Measurements from ENCODE around the gene ANO4.

Gene ANO4

GRCh38 chr12:101009274-101009673, 214.7 kb downstream of the ANO4 start:
- no peaks in the 10 kb centered on the region for H3K36me3 ChIP-seq (ENCODE audit: control insufficient read depth in 2 of 2, insufficient read depth in 2 of 2, low read length in 2 of 2)
- H3K4me1 ChIP-seq (ENCODE audit: control insufficient read depth, insufficient read depth, low read length), result no peaks in the 10 kb centered on the region
- H3K27me3 ChIP-seq (ENCODE audit: control insufficient read depth in 1 of 2, insufficient read depth in 2 of 2, low read length in 2 of 2), result no peaks in the 10 kb centered on the region
- no peak overlapping the region for H3K4me3 ChIP-seq (ENCODE audit: low read length in 2 of 2)
- H3K9ac ChIP-seq (ENCODE audit: low read length in 2 of 2), result no peak overlapping the region
- H3K9me3 ChIP-seq (ENCODE audit: control insufficient read depth in 2 of 2, low read length in 2 of 2), result peaks cover 0 to 5% of the 10 kb centered on the region in 2 donors
- H3K27ac ChIP-seq (ENCODE audit: low read length), result no peak overlapping the region

GRCh38 chr12:101010896-101011295, 216.3 kb downstream of the ANO4 start:
- no peaks in the 10 kb centered on the region for H3K4me1 ChIP-seq (ENCODE audit: control insufficient read depth, insufficient read depth, low read length)
- no peak overlapping the region for H3K27ac ChIP-seq (ENCODE audit: low read length)
- H3K9ac ChIP-seq (ENCODE audit: low read length in 2 of 2), result no peak overlapping the region
- no peaks in the 10 kb centered on the region for H3K27me3 ChIP-seq (ENCODE audit: control insufficient read depth in 1 of 2, insufficient read depth in 2 of 2, low read length in 2 of 2)
- peaks cover 0 to 5% of the 10 kb centered on the region in 2 donors for H3K9me3 ChIP-seq (ENCODE audit: control insufficient read depth in 2 of 2, low read length in 2 of 2)
- no peaks in the 10 kb centered on the region for H3K36me3 ChIP-seq (ENCODE audit: control insufficient read depth in 2 of 2, insufficient read depth in 2 of 2, low read length in 2 of 2)
- no peak overlapping the region for H3K4me3 ChIP-seq (ENCODE audit: low read length in 2 of 2)

- H3K4me1 ChIP-seq (ENCODE audit: control insufficient read depth, insufficient read depth, low read length), result no peaks in the 10 kb centered on the region
- no peaks in the 10 kb centered on the region for H3K36me3 ChIP-seq (ENCODE audit: control insufficient read depth in 2 of 2, insufficient read depth in 2 of 2, low read length in 2 of 2)
- no peak overlapping the region for H3K27ac ChIP-seq (ENCODE audit: low read length)
- H3K4me3 ChIP-seq (ENCODE audit: low read length in 2 of 2), result no peak overlapping the region
- H3K9ac ChIP-seq (ENCODE audit: low read length in 2 of 2), result no peak overlapping the region
- H3K27me3 ChIP-seq (ENCODE audit: control insufficient read depth in 1 of 2, insufficient read depth in 2 of 2, low read length in 2 of 2), result no peaks in the 10 kb centered on the region
- H3K9me3 ChIP-seq (ENCODE audit: control insufficient read depth in 2 of 2, low read length in 2 of 2), result peaks cover 1 to 9% of the 10 kb centered on the region in 2 donors
Measured at GRCh38 chr12:101013993-101014392, 219.4 kb downstream of the ANO4 start.

GRCh38 chr12:101015044-101015443, 220.5 kb downstream of the ANO4 start:
- Histone ChIP-seq H3K9ac (ENCODE audit: low read length in 2 of 2) (no peak overlapping the region), H3K4me1 (ENCODE audit: control insufficient read depth, insufficient read depth, low read length) (no peaks in the 10 kb centered on the region), H3K27ac (ENCODE audit: low read length) (no peak overlapping the region), H3K27me3 (ENCODE audit: control insufficient read depth in 1 of 2, insufficient read depth in 2 of 2, low read length in 2 of 2) (no peaks in the 10 kb centered on the region), H3K36me3 (ENCODE audit: control insufficient read depth in 2 of 2, insufficient read depth in 2 of 2, low read length in 2 of 2) (no peaks in the 10 kb centered on the region), H3K4me3 (ENCODE audit: low read length in 2 of 2) (no peak overlapping the region), H3K9me3 (ENCODE audit: control insufficient read depth in 2 of 2, low read length in 2 of 2) (peaks cover 5 to 9% of the 10 kb centered on the region in 2 donors)

- no peak overlapping the region for H3K4me3 ChIP-seq (ENCODE audit: low read length in 2 of 2)
- no peak overlapping the region for H3K27ac ChIP-seq (ENCODE audit: low read length)
- H3K27me3 ChIP-seq (ENCODE audit: control insufficient read depth in 1 of 2, insufficient read depth in 2 of 2, low read length in 2 of 2), result no peaks in the 10 kb centered on the region
- H3K9ac ChIP-seq (ENCODE audit: low read length in 2 of 2), result no peak overlapping the region
- H3K4me1 ChIP-seq (ENCODE audit: control insufficient read depth, insufficient read depth, low read length), result no peaks in the 10 kb centered on the region
- H3K36me3 ChIP-seq (ENCODE audit: control insufficient read depth in 2 of 2, insufficient read depth in 2 of 2, low read length in 2 of 2), result no peaks in the 10 kb centered on the region
- peaks cover 5 to 7% of the 10 kb centered on the region in 2 donors for H3K9me3 ChIP-seq (ENCODE audit: control insufficient read depth in 2 of 2, low read length in 2 of 2)
Measured at GRCh38 chr12:101018540-101018939, 224.0 kb downstream of the ANO4 start.

GRCh38 chr12:101019201-101019600, 224.6 kb downstream of the ANO4 start:
- Histone ChIP-seq H3K9ac (ENCODE audit: low read length in 2 of 2) (no peak overlapping the region), H3K4me3 (ENCODE audit: low read length in 2 of 2) (no peak overlapping the region), H3K27me3 (ENCODE audit: control insufficient read depth in 1 of 2, insufficient read depth in 2 of 2, low read length in 2 of 2) (no peaks in the 10 kb centered on the region), H3K4me1 (ENCODE audit: control insufficient read depth, insufficient read depth, low read length) (no peaks in the 10 kb centered on the region), H3K27ac (ENCODE audit: low read length) (no peak overlapping the region), H3K9me3 (ENCODE audit: control insufficient read depth in 2 of 2, low read length in 2 of 2) (peaks cover 5 to 7% of the 10 kb centered on the region in 2 donors), H3K36me3 (ENCODE audit: control insufficient read depth in 2 of 2, insufficient read depth in 2 of 2, low read length in 2 of 2) (no peaks in the 10 kb centered on the region)

- no peaks in the 10 kb centered on the region for H3K27me3 ChIP-seq (ENCODE audit: control insufficient read depth in 1 of 2, insufficient read depth in 2 of 2, low read length in 2 of 2)
- no peak overlapping the region for H3K4me3 ChIP-seq (ENCODE audit: low read length in 2 of 2)
- H3K9ac ChIP-seq (ENCODE audit: low read length in 2 of 2), result no peak overlapping the region
- H3K4me1 ChIP-seq (ENCODE audit: control insufficient read depth, insufficient read depth, low read length), result no peaks in the 10 kb centered on the region
- H3K9me3 ChIP-seq (ENCODE audit: control insufficient read depth in 2 of 2, low read length in 2 of 2), result peaks cover 5 to 7% of the 10 kb centered on the region in 2 donors
- no peaks in the 10 kb centered on the region for H3K36me3 ChIP-seq (ENCODE audit: control insufficient read depth in 2 of 2, insufficient read depth in 2 of 2, low read length in 2 of 2)
- no peak overlapping the region for H3K27ac ChIP-seq (ENCODE audit: low read length)
Measured at GRCh38 chr12:101019667-101020066, 225.1 kb downstream of the ANO4 start.

- Histone ChIP-seq H3K4me3 (ENCODE audit: low read length in 2 of 2) (no peak overlapping the region), H3K9me3 (ENCODE audit: control insufficient read depth in 2 of 2, low read length in 2 of 2) (peaks cover 5 to 7% of the 10 kb centered on the region in 2 donors), H3K27me3 (ENCODE audit: control insufficient read depth in 1 of 2, insufficient read depth in 2 of 2, low read length in 2 of 2) (no peaks in the 10 kb centered on the region), H3K36me3 (ENCODE audit: control insufficient read depth in 2 of 2, insufficient read depth in 2 of 2, low read length in 2 of 2) (no peaks in the 10 kb centered on the region), H3K27ac (ENCODE audit: low read length) (no peak overlapping the region), H3K9ac (ENCODE audit: low read length in 2 of 2) (no peak overlapping the region), H3K4me1 (ENCODE audit: control insufficient read depth, insufficient read depth, low read length) (no peaks in the 10 kb centered on the region)
Measured at GRCh38 chr12:101021442-101021841, 226.9 kb downstream of the ANO4 start.

GRCh38 chr12:101021911-101022388, 227.4 kb downstream of the ANO4 start:
- H3K4me3 ChIP-seq (ENCODE audit: low read length in 2 of 2), result no peak overlapping the region
- H3K9ac ChIP-seq (ENCODE audit: low read length in 2 of 2), result no peak overlapping the region
- H3K4me1 ChIP-seq (ENCODE audit: control insufficient read depth, insufficient read depth, low read length), result no peaks in the 10 kb centered on the region
- no peak overlapping the region for H3K27ac ChIP-seq (ENCODE audit: low read length)
- H3K27me3 ChIP-seq (ENCODE audit: control insufficient read depth in 1 of 2, insufficient read depth in 2 of 2, low read length in 2 of 2), result no peaks in the 10 kb centered on the region
- H3K9me3 ChIP-seq (ENCODE audit: control insufficient read depth in 2 of 2, low read length in 2 of 2), result peaks cover 5% of the 10 kb centered on the region in 2 donors
- no peaks in the 10 kb centered on the region for H3K36me3 ChIP-seq (ENCODE audit: control insufficient read depth in 2 of 2, insufficient read depth in 2 of 2, low read length in 2 of 2)

GRCh38 chr12:101027200-101027599, 232.6 kb downstream of the ANO4 start:
- Histone ChIP-seq H3K4me1 (ENCODE audit: control insufficient read depth, insufficient read depth, low read length) (no peaks in the 10 kb centered on the region), H3K36me3 (ENCODE audit: control insufficient read depth in 2 of 2, insufficient read depth in 2 of 2, low read length in 2 of 2) (no peaks in the 10 kb centered on the region), H3K9ac (ENCODE audit: low read length in 2 of 2) (no peak overlapping the region), H3K9me3 (ENCODE audit: control insufficient read depth in 2 of 2, low read length in 2 of 2) (peaks cover 0 to 5% of the 10 kb centered on the region in 2 donors), H3K27me3 (ENCODE audit: control insufficient read depth in 1 of 2, insufficient read depth in 2 of 2, low read length in 2 of 2) (no peaks in the 10 kb centered on the region), H3K4me3 (ENCODE audit: low read length in 2 of 2) (no peak overlapping the region), H3K27ac (ENCODE audit: low read length) (no peak overlapping the region)

GRCh38 chr12:101027816-101028215, 233.2 kb downstream of the ANO4 start:
- no peak overlapping the region for H3K27ac ChIP-seq (ENCODE audit: low read length)
- H3K4me1 ChIP-seq (ENCODE audit: control insufficient read depth, insufficient read depth, low read length), result no peaks in the 10 kb centered on the region
- no peak overlapping the region for H3K9ac ChIP-seq (ENCODE audit: low read length in 2 of 2)
- H3K4me3 ChIP-seq (ENCODE audit: low read length in 2 of 2), result no peak overlapping the region
- H3K9me3 ChIP-seq (ENCODE audit: control insufficient read depth in 2 of 2, low read length in 2 of 2), result peaks cover 0 to 5% of the 10 kb centered on the region in 2 donors
- H3K27me3 ChIP-seq (ENCODE audit: control insufficient read depth in 1 of 2, insufficient read depth in 2 of 2, low read length in 2 of 2), result no peaks in the 10 kb centered on the region
- H3K36me3 ChIP-seq (ENCODE audit: control insufficient read depth in 2 of 2, insufficient read depth in 2 of 2, low read length in 2 of 2), result no peaks in the 10 kb centered on the region

All from stomach smooth muscle (tissue), 2 donors.